Activated T-helper 9 cell treated with anti-CD3 and anti-CD28 coated beads, Interleukin-2, amount 50 U/mL, for 16 hours (primary cell): ENCODE results near the gene KSR1.
A peak's percentile ranks its signal among the peaks of the same experiment; 100 is the strongest.
"Not testable (repeated sequence)": the region's sequence is repeated elsewhere in the genome, so short reads cannot be mapped to it uniquely, and the experiment has no call there.

Experiments used
- DNase-seq: peaks from one replicate; pipeline ENCODE4 v3.0.0-alpha.2; 2020; ENCODE audit warnings: low read depth

The KSR1 gene

DNA sequence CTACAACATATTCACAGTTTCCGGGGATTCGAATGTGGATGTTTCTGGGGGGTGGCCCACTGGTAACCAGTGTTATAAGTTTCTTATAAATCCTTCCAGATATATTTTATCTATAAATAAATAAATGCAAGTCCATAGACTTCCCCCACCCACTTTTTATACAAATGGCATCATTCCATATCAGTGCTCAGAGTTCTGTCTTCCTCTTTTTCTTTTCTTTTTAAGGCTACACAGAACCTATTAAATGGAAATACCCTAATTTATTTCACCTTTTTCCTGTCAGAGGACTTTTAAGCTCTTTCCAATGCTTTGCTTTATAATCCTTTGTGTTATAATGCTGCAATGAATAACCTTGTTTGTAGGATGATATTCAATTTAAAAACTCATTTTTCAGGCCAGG is 178.5 kb downstream of the KSR1 start:
- no peak for DNase-seq

- DNase-seq = no peak
Observed at GRCh38 chr17:27635275-27635823, 179.1 kb downstream of the KSR1 start.

DNA sequence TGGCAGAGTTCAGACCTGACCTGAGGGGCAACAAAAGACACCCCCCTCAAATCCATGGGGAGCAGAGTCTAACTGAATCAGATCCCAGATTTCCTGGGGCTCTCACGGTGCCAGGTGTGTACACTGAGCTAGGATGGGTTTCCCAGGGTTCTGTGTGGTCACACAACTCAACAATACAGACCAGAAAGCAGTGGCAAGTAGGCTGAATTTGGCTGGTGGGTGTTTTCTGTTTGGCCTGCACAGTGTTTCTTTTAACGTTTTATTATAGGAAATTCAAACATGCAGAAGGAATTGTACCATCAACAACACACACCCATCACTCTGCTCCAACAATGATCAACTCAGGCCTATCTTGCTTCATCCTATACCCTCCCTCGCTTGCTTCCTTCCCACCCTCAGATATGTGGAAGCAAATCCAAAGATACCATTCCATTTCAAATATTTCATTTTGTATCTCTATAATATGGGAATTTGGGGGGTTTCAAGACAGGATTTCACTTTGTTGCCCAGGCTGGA is 179.8 kb downstream of the KSR1 start:
- not testable (repeated sequence) for DNase-seq

GRCh38 chr17:27637818-27638217 is 181.6 kb downstream of the KSR1 start:
- not testable (repeated sequence) for DNase-seq

- not testable (repeated sequence) for DNase-seq
Observed at GRCh38 chr17:27638415-27638914, 182.2 kb downstream of the KSR1 start.

GRCh38 chr17:27640790-27641189 is 184.5 kb downstream of the KSR1 start:
- DNase-seq = no peak

DNA sequence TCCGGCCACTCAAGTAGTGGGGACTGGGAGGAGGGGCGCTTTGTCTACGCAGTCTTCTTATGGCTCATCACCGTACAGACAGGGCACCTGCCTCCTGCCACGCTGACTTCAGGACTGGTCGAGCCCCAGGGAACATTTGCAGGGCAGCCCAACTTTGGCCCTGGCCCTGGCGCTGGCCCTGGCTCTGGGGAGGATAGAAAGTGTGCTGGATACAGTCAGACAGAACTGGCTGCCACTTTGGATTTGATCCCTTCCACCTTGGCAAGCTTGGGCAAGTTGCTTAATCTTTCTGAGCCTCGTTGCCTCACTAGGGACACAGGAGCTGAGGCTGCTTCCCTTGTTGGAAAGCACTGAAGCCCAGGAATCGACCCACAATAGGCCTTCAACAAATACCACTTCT is 188.3 kb downstream of the KSR1 start:
- DNase-seq = no peak

GRCh38 chr17:27645621-27646020 is 189.4 kb downstream of the KSR1 start:
- DNase-seq = not testable (repeated sequence)

DNA sequence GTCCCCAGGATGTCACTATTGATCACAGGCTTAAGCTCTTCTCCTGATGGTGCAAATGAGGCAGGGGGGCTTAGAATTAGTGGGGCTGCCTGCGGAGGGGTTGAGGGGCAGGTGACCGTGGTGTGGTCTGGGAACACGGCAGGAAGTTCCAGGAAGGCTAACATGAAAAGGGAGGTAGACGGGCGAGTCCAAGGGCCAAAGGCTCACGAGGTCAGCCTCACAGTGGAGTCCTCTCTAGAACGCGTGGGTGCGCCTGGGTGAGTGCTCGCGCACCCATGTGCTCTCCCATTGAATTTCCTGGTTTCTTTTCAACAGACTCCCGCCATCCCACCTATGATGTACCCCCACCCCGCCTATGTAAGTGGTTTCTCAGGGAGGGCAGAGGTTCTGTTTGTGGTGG is 190.0 kb downstream of the KSR1 start:
- no peak for DNase-seq

- DNase-seq = no peak
Observed at GRCh38 chr17:27647765-27648164, 191.5 kb downstream of the KSR1 start.

- not testable (repeated sequence) for DNase-seq
Observed at GRCh38 chr17:27649111-27649571, 192.9 kb downstream of the KSR1 start.

GRCh38 chr17:27649929-27650328 is 193.7 kb downstream of the KSR1 start:
- DNase-seq = no peak

- no peak for DNase-seq
Observed at GRCh38 chr17:27650836-27651235, 194.6 kb downstream of the KSR1 start.

DNA sequence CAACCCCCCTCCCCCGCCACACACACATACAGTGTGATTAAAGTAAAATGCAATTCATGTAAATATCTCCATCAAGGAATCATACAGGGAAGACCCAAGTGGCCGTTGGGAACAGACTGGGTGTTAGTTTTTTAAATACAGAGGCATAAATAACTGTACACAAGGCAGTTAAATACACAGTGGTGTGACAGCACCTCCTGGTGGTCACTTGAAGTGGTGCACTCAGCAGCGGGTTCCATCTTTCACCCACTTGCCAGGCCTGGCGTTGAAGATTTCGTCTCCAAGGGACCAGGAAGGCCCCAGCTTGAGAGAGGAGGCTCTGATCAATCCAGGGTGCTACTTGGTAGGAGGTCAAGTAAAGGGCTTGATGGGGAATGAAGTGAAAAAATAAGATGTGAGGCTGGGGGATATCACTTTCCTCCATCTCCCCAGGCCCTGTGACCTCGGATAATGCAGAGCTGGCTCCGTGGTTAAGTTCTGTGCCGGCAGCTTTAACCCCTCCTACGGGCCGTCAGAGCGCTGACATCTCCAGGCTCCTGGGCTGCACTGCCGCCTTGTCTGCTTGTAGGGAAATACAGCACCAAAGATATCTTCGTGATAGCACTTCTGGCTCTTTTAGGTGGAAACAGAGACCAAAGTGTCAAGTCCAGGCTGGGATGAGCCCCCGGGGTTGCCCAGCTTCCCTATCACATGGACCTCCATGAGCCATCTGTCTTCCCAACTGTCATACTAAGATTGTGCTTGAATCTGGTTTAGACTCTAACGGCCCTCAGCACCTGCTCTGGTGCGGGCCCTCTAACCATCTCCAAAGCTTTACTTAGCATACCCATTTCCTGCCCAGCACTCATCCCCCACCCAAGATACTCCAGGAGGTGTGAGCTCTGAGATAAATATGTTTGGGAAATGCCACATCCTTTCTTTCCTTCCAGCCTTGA is 195.4 kb downstream of the KSR1 start:
- DNase-seq = peak; percentile 52

DNA sequence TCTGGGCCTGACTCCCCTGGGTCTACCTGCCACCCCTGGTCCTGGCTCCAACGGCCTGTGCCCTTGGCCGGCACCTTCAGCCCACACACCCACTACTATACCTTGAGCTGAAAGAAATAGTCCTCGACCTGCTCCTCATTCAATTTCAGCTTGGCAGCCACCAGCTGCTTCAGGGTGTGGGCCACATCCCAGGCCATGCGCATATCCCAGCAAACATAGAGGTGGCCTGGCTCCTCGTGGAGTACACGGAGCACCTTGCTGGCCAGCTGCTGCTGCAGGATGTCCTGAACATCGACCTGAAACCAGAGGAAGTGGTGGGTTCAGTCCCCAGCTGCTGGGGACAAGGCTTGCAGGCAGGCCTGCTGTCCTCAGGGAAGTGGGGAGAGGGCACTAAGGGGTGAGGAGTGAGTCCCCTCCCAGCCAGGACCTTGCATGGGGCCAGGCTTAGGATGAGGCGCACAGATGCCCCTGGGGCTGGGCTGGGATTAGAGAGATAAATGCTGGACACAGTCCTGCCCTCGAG is 197.3 kb downstream of the KSR1 start:
- not testable (repeated sequence) for DNase-seq

DNA sequence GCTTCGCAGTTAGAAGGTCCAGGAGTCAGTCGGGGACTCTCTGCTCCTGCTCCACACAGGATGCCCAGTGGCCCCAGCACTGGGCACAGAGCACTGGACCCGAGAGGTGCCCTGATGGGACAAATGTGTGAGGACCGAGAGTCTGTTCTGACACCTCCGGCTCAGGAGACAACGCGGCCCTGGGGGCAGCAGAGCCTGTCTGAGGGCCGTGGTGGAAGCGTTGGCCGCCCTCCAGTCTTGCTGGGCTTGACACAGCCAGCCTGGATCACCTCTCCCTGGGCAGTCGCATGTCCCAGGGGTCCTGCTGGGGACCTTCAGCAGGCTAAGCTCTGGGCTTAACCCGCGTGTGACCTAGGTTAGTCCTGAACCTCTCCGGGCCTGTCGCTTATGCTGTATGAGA is 197.9 kb downstream of the KSR1 start:
- DNase-seq = no peak

DNA sequence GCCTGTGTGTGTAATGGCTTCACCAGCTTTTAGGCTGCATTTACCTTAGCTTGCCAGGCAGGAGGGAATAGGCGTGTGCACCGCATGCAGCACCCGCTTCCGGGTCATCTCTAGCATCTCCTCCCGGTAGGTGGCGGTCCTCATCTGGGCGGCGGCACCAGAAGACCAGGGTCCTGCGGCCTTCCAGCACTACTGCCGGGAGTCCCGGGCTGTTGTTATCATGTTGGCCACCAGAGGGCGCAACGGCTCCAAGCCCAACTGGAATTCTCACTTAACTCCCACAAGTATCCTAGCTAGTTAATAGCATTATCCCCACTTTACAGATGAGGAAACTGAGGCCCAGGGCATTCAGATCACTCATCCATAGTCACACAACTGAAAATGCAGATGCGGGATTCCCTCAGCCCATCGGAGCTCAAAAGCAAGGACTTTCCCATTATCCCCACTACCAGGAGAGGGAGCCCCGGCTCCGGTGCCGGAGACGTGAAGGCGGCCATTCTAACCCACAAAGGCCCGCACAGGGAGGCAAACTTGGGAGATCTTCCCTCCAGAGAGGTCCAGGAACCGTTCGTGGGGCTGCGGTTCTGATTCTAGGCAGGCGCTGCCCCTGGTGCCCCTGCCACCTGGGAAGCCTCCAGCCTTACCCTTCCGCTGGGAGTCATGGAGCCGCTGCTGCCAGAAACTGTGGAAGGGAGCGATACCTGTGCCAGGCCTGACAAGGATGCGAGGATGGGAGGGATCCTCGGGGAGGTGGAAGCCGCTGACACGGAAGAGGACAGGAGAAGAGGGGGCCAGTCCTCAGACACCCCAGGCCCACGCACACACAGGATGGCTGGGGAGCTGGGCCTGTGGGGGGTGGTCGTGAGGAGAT is 198.6 kb downstream of the KSR1 start:
- peak; percentile 46 for DNase-seq

DNA sequence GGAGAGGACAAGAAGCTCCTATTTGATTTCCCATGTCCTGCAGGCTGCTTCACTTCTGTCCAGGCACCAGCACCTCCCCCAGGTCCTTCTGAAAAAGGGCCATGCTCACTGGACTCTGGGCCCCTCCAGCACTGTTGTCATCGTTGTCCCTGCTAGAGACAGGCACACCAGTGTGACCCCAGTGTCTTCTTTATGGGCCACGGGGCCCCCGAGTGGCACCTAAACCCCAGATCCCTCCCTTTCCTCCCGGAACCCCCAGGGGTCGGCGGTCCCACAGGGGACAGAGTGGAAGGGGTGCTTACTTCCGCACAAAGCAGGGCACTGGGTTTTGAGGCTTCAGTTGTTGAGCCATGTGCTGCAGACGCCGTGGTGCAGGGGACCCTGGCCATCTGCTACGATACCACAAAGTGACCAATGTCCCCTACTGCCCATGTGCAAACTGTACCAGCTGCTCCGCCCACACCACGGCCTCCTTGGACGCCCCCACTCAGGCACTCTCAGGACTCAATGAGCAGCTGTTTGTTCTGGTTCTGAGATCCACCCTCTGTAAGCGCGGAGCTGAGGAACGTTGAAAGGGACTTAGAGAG is 199.4 kb downstream of the KSR1 start:
- not testable (repeated sequence) for DNase-seq

DNA sequence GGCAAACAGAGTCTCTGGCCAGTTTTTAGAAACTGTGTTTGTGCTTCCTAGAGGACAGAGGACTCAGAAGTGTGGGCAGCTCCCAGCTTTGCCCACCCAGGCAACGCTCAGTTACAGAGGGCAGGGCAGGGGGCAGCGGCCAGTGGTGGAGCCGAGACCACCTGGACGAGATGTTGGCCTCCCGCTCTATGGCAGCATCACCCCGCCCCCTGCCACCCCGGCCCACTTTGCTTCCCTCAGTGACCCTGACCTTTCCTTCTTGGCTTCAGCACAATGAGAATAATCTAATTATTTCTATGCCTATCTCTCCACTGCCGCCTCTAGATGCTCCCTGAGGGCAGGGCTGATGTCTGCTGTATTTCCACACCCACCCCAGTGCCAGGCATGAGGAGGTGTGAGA is 200.4 kb downstream of the KSR1 start:
- DNase-seq = not testable (repeated sequence)

GRCh38 chr17:27657620-27658019 is 201.4 kb downstream of the KSR1 start:
- no peak for DNase-seq

GRCh38 chr17:27659683-27660082 is 203.4 kb downstream of the KSR1 start:
- no peak for DNase-seq
